Panc1 (cell line): ENCODE measurements around the gene H1-8.

Experiments used
- POLR2AphosphoS5 ChIP-seq: IDR thresholded peaks from 2 replicates; pipeline ENCODE4 v1.6.1; 2012; ENCODE audit warnings: mild to moderate bottlenecking, low read depth, low read length, moderate library complexity
- REST ChIP-seq, 2 experiments: IDR thresholded peaks; 2 replicates each; pipeline ENCODE4 v1.6.1; 2011 to 2012; ENCODE audit warnings: low read depth in 2 of 2, control low read depth in 1 of 2, low read length in 1 of 2, mild to moderate bottlenecking in 1 of 2, moderate library complexity in 1 of 2; ENCODE audit not compliant: insufficient read depth in 1 of 2
- SIN3A ChIP-seq: IDR thresholded peaks from 2 replicates; pipeline ENCODE4 v1.6.1; 2012; ENCODE audit warnings: low read depth, mild to moderate bottlenecking, low read length, moderate library complexity, borderline replicate concordance; ENCODE audit not compliant: insufficient read depth
- TCF7L2 ChIP-seq: IDR thresholded peaks from 2 replicates; pipeline ENCODE4 v1.6.1; 2011; ENCODE audit warnings: mild to moderate bottlenecking, low read depth, low read length, inconsistent platforms
- TF ChIP-seq, protein P1 (sequence below): fragments of 450-650 bp; IDR thresholded peaks from 2 replicates; pipeline ENCODE4 v1.5.1; 2017; ENCODE audit warnings: mild to moderate bottlenecking

GRCh38 chr3:129531699-129532098, 11.3 kb upstream of the H1-8 start:
- TF ChIP-seq POLR2AphosphoS5 (no peak), SIN3A (no peak), TCF7L2 (no peak), REST (IDR thresholded peaks at IDR 0.05; ENCODE audit: insufficient read depth in 1 of 2, low read depth in 2 of 2, low read length in 1 of 2) (no peak)
- TF ChIP-seq, protein P1, sequence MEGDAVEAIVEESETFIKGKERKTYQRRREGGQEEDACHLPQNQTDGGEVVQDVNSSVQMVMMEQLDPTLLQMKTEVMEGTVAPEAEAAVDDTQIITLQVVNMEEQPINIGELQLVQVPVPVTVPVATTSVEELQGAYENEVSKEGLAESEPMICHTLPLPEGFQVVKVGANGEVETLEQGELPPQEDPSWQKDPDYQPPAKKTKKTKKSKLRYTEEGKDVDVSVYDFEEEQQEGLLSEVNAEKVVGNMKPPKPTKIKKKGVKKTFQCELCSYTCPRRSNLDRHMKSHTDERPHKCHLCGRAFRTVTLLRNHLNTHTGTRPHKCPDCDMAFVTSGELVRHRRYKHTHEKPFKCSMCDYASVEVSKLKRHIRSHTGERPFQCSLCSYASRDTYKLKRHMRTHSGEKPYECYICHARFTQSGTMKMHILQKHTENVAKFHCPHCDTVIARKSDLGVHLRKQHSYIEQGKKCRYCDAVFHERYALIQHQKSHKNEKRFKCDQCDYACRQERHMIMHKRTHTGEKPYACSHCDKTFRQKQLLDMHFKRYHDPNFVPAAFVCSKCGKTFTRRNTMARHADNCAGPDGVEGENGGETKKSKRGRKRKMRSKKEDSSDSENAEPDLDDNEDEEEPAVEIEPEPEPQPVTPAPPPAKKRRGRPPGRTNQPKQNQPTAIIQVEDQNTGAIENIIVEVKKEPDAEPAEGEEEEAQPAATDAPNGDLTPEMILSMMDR, result no peak
